ENCODE data around the gene NUDT14.

The NUDT14 gene

GRCh38 chr14:105172476-105172875, 8.6 kb downstream of the NUDT14 start:
- no peak for DNase-seq

- DNase-seq = no peak
These were observed 10.0 kb downstream of the NUDT14 start for GRCh38 chr14:105171004-105171673.

- DNase-seq = peak; percentile 31
These were observed 11.1 kb downstream of the NUDT14 start for GRCh38 chr14:105169776-105170655.

GRCh38 chr14:105168979-105169507, 12.1 kb downstream of the NUDT14 start:
- peak; percentile 56 for DNase-seq

GRCh38 chr14:105168496-105168978, 12.6 kb downstream of the NUDT14 start, which contains the start of gene JAG2:
TSS of gene JAG2 (minus strand) at chr14:105168776. CDS start at chr14:105168420, 356 bp downstream.
- DNase-seq = peak; percentile 66

- DNase-seq = no peak
These were observed 13.1 kb downstream of the NUDT14 start for GRCh38 chr14:105168093-105168420.

- DNase-seq = peak; percentile 32
These were observed 13.6 kb downstream of the NUDT14 start for GRCh38 chr14:105167303-105168092.

- DNase-seq = no peak
These were observed 14.4 kb downstream of the NUDT14 start for GRCh38 chr14:105166571-105167302.

GRCh38 chr14:105165761-105166485, 15.2 kb downstream of the NUDT14 start:
- no peak for DNase-seq

- no peak for DNase-seq
These were observed 15.9 kb downstream of the NUDT14 start for GRCh38 chr14:105165134-105165704.

GRCh38 chr14:105163040-105163742, 17.9 kb downstream of the NUDT14 start:
- no peak for DNase-seq

- no peak for DNase-seq
These were observed 18.5 kb downstream of the NUDT14 start for GRCh38 chr14:105162669-105162979.

- DNase-seq = no peak
These were observed 19.0 kb downstream of the NUDT14 start for GRCh38 chr14:105161964-105162668.

- DNase-seq = no peak
These were observed 19.8 kb downstream of the NUDT14 start for GRCh38 chr14:105161309-105161708.

GRCh38 chr14:105160776-105161175, 20.3 kb downstream of the NUDT14 start:
- no peak for DNase-seq

- DNase-seq = no peak
These were observed 21.8 kb downstream of the NUDT14 start for GRCh38 chr14:105159344-105159743.

- DNase-seq = no peak
These were observed 22.3 kb downstream of the NUDT14 start for GRCh38 chr14:105158794-105159193.

GRCh38 chr14:105157872-105158271, 23.2 kb downstream of the NUDT14 start:
- DNase-seq = no peak

- DNase-seq = no peak
These were observed 24.4 kb downstream of the NUDT14 start for GRCh38 chr14:105156414-105157375.
